ENCODE results near the gene AQP6. TPM values are rescaled to one million over a fixed set of nuclear protein-coding genes. Genes with fewer than 3 reads are reported as not detected.

The AQP6 gene
- total RNA-seq, 1 experiment from 2014 or later = 0.09 TPM

- Histone ChIP-seq H3K14ac (ENCODE audit: insufficient read depth, low read length) (peak within 1 kb of the TSS; percentile 67), H2BK120ac (ENCODE audit: low read depth, low read length, poor library complexity, severe bottlenecking) (no peak within 1 kb of the TSS), H2BK12ac (ENCODE audit: insufficient read length, low read depth, low read length) (no peak within 1 kb of the TSS), H4K8ac (replicated peaks; ENCODE audit: insufficient read length, low read depth, low read length) (no peak within 1 kb of the TSS), H3K79me2 (ENCODE audit: insufficient read depth, low read length) (peaks cover 11% of the 10 kb centered on the region; the same call in 1 of the 2 replicates), H3K4me1 (ENCODE audit: insufficient read depth, low read length) (peaks cover 2% of the 10 kb centered on the region; the same call in 1 of the 2 replicates), H3K4me2 (ENCODE audit: insufficient read depth, insufficient read length, low read length) (peak within 1 kb of the TSS; percentile 94), H2AK5ac (ENCODE audit: insufficient read length, low read length) (no peak within 1 kb of the TSS), H4K5ac (ENCODE audit: insufficient read length, low read depth, low read length) (no peak within 1 kb of the TSS), H3K56ac (ENCODE audit: insufficient read length, low read depth, low read length) (no peak within 1 kb of the TSS), H3K18ac (ENCODE audit: insufficient read length, low read depth, low read length) (peak within 1 kb of the TSS; percentile 12), H3K4ac (ENCODE audit: low read depth, low read length) (no peak within 1 kb of the TSS), H3K23me2 (ENCODE audit: insufficient read length, low read depth, low read length, poor library complexity, severe bottlenecking) (no peaks in the 10 kb centered on the region), H2BK20ac (ENCODE audit: low read depth, low read length, poor library complexity, severe bottlenecking) (no peak within 1 kb of the TSS), H3K27ac (ENCODE audit: insufficient read length, low read depth, low read length) (no peak within 1 kb of the TSS), H3K27me3 (ENCODE audit: insufficient read depth, low read length) (no peaks in the 10 kb centered on the region), H3K23ac (ENCODE audit: insufficient read length, low read depth, low read length) (no peak within 1 kb of the TSS), H3K9me3 (ENCODE audit: control insufficient read depth, low read depth, low read length) (no peaks in the 10 kb centered on the region), H4K20me1 (ENCODE audit: control insufficient read depth, insufficient read depth, insufficient read length) (no peaks in the 10 kb centered on the region), H3T11ph (ENCODE audit: low read length) (no peak within 1 kb of the TSS), H2AFZ (ENCODE audit: low read length) (no peak within 1 kb of the TSS), H2BK5ac (ENCODE audit: insufficient read length, low read length) (no peak within 1 kb of the TSS), H3K9ac (ENCODE audit: extremely low read depth, insufficient read length, low read length) (peak within 1 kb of the TSS; percentile 60), H2BK15ac (ENCODE audit: low read depth, low read length) (no peak within 1 kb of the TSS), H4K91ac (ENCODE audit: insufficient read length, low read depth, low read length) (no peak within 1 kb of the TSS), H3K79me1 (ENCODE audit: insufficient read depth, low read depth, low read length, poor library complexity, severe bottlenecking) (no peaks in the 10 kb centered on the region)
- H3K36me3 Mint-ChIP-seq (ENCODE audit: insufficient read depth in 1 of 3, low read depth in 3 of 3) = 0 out of 7 replicates have a peak, but pooled peaks cover 0 to 2% (median 0%) of the 10 kb centered on the region in 3 experiments
- DNase-seq = peak; percentile 99
- peak within 1 kb of the TSS; percentile 97 to 98 for H3K4me3 Mint-ChIP-seq
- H3K27ac Mint-ChIP-seq = peak within 1 kb of the TSS; percentile 91 to 98 (median 91)
- WGBS (ENCODE audit: extremely low coverage, insufficient read length, low lambda C conversion rate) = no CpG with 5 or more reads among the region's 47 CpGs
- no peaks in the 10 kb centered on the region; the same call in 1 of the 2 replicates for H3K27me3 Mint-ChIP-seq (ENCODE audit: low read depth)
- peaks cover 14 to 15% of the 10 kb centered on the region in 2 experiments for H3K4me1 Mint-ChIP-seq
- TF ChIP-seq CTCF (conservative IDR thresholded peaks at IDR 0.05) = no peak
- no peaks in the 10 kb centered on the region; a peak in 1 of 5 replicates for H3K9me3 Mint-ChIP-seq
Measured at GRCh38 chr12:50025187-50026059, 52.7 kb downstream of the AQP6 start, which contains the start of gene RACGAP1. Gene RACGAP1 (minus strand): TSS chr12:50025494. CDS start chr12:50016715, 8,779 bp downstream.

All from H9 (cell line).